ENCODE results near the gene TLR8. TPM values are rescaled to one million over a fixed set of nuclear protein-coding genes. Genes with fewer than 3 reads are reported as not detected.
"Not testable (repeated sequence)": the region's sequence is repeated elsewhere in the genome, so short reads cannot be mapped to it uniquely, and the experiment has no call there.

TLR8 gene
- total RNA-seq, 1 experiment from 2014 or later = not detected

GRCh38 chrX:12921886-12922598, 15.6 kb downstream of the TLR8 start:
- DNase-seq = no peak
- Histone ChIP-seq H3K4me3 (no peak overlapping the region), H3K9me3 (no peaks in the 10 kb centered on the region), H3K27me3 (no peaks in the 10 kb centered on the region), H3K36me3 (no peaks in the 10 kb centered on the region)

DNA sequence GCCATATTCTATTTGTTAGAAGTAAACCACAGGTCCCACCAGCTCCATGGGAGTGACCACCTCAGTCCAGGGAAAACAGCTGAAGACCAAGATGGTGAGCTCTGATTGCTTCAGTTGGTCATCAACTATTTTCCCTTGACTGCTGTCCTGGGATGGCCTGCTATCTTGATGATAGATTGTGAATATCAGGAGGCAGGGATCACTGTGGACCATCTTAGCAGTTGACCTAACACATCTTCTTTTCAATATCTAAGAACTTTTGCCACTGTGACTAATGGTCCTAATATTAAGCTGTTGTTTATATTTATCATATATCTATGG, 16.1 kb downstream of the TLR8 start:
- no peak overlapping the region for H3K4me3 ChIP-seq
- no peaks in the 10 kb centered on the region for H3K36me3 ChIP-seq
- no peaks in the 10 kb centered on the region for H3K27me3 ChIP-seq
- DNase-seq = no peak
- H3K9me3 ChIP-seq = no peaks in the 10 kb centered on the region

DNA sequence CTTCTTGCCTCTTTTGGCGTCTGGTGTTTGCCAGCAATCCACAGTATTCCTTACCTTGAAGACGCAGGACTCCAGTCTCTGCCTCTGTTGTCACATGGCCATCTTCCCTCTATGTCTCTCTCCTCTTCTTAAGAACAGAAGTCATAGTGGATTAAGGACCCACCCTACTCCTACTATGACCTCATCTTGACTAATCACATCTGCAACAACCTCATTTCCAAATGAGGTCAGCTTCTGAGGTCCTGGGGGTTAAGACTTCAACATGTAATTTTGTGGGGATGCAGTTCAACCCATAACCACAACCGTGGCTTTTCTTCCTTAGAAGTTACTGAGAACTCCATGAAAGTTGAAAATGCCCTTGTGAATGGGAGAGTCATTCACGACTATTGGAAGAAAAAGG, 23.3 kb downstream of the TLR8 start:
- Histone ChIP-seq H3K9me3 (no peaks in the 10 kb centered on the region), H3K4me3 (no peak overlapping the region), H3K36me3 (no peaks in the 10 kb centered on the region), H3K27me3 (no peaks in the 10 kb centered on the region)
- DNase-seq = no peak

DNA sequence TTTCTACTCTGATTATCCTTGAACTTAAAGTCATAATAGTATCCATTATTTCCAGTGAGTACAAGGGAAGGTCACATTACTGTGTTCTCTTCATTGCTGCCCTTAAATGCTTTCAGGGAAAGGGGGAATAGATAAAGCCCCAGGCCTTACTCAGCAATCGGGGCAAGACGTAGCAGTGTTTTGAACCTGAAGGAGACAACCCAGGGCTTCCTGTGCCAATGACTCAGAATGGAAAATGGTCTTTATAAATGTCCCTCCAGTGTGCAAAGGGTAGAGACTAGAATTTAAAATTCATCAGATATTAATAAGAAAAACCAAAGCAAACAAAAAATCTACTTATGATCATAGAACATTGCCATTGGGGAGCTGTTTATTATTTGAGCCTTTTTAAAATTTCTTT, 23.7 kb downstream of the TLR8 start:
- Histone ChIP-seq H3K4me3 (no peak overlapping the region), H3K36me3 (no peaks in the 10 kb centered on the region)

GRCh38 chrX:12932244-12932643, 25.8 kb downstream of the TLR8 start:
- peaks cover 2% of the 10 kb centered on the region; the same call in 1 of the 2 replicates for H3K9me3 ChIP-seq
- no peaks in the 10 kb centered on the region for H3K27me3 ChIP-seq
- no peaks in the 10 kb centered on the region for H3K36me3 ChIP-seq
- no peak for DNase-seq
- H3K4me3 ChIP-seq = no peak overlapping the region

More for the DNA sequence above, 23.7 kb downstream of the TLR8 start:
- Histone ChIP-seq H3K27me3 (no peaks in the 10 kb centered on the region), H3K9me3 (no peaks in the 10 kb centered on the region)
- DNase-seq = no peak

GRCh38 chrX:12934850-12935249, 28.4 kb downstream of the TLR8 start:
- Histone ChIP-seq H3K4me3 (no peak overlapping the region), H3K9me3 (peaks cover 2% of the 10 kb centered on the region; the same call in 1 of the 2 replicates), H3K36me3 (no peaks in the 10 kb centered on the region), H3K27me3 (no peaks in the 10 kb centered on the region)
- no peak for DNase-seq

GRCh38 chrX:12936947-12937346, 30.5 kb downstream of the TLR8 start:
- Histone ChIP-seq H3K4me3 (no peak overlapping the region), H3K36me3 (no peaks in the 10 kb centered on the region), H3K9me3 (peaks cover 2% of the 10 kb centered on the region; the same call in 1 of the 2 replicates), H3K27me3 (no peaks in the 10 kb centered on the region)
- no peak for DNase-seq

- not testable (repeated sequence) for H3K9me3 ChIP-seq, H3K4me3 ChIP-seq, H3K36me3 ChIP-seq, H3K27me3 ChIP-seq, DNase-seq
These were observed 34.1 kb downstream of the TLR8 start for GRCh38 chrX:12940471-12940870.

DNA sequence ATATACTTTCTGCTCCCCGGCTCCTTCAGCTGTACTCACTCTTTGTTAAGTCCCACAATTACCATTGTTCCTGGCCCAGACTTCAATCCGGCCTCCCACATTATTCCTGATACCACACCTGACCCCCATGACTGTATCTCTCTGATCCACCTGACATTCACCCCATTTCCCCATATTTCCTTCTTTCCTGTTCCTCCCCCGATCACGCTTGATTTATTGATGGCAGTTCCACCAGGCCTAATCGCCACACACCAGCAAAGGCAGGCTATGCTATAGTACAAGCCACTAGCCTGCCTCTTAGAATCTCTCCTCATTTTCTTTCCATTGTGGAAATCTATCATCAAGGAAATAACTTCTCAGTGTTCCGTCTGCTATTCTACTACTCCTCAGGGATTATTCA, 37.2 kb downstream of the TLR8 start:
- not testable (repeated sequence) for H3K36me3 ChIP-seq, H3K9me3 ChIP-seq, H3K27me3 ChIP-seq, DNase-seq, H3K4me3 ChIP-seq

DNA sequence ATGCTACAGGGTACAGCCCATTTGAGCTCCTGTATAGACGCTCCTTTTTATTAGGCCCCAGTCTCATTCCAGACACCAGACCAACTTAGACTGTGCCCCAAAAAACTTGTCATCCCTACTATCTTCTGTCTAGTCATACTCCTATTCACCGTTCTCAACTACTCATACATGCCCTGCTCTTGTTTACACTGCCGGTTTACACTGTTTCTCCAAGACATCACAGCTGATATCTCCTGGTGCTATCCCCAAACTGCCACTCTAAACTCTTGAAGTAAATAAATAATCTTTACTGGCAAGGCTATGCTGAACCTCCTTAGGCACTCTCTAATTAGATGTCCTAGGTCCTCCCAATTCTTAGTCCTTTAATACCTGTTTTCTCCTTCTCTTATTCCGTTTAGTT, 38.0 kb downstream of the TLR8 start:
- not testable (repeated sequence) for H3K36me3 ChIP-seq, DNase-seq, H3K4me3 ChIP-seq, H3K9me3 ChIP-seq, H3K27me3 ChIP-seq

DNA sequence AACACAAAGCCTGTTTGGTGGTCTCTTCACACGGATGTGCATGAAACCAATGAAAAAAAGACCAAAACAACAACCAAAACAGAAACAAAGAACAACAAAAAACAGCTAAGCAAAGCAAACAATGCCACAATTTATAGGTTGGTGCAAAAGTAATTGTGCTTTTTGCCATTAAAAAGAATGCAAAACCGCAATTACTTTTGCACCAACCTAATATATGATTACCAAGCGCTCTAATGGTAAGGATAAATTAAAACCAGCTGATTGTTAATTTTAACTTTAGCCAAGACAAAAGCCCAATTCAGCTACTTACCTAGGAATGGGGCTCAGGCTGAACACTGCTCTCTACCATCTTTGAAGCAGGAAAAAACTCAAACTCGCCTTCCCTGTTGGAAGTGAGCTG, 39.1 kb downstream of the TLR8 start:
- DNase-seq = no peak
- Histone ChIP-seq H3K36me3 (no peaks in the 10 kb centered on the region), H3K9me3 (no peaks in the 10 kb centered on the region), H3K27me3 (no peaks in the 10 kb centered on the region), H3K4me3 (no peak overlapping the region)

- Histone ChIP-seq H3K9me3 (no peaks in the 10 kb centered on the region), H3K27me3 (no peaks in the 10 kb centered on the region), H3K36me3 (no peaks in the 10 kb centered on the region), H3K4me3 (no peak overlapping the region)
- DNase-seq = no peak
These were observed 40.0 kb downstream of the TLR8 start for GRCh38 chrX:12946406-12946805.

DNA sequence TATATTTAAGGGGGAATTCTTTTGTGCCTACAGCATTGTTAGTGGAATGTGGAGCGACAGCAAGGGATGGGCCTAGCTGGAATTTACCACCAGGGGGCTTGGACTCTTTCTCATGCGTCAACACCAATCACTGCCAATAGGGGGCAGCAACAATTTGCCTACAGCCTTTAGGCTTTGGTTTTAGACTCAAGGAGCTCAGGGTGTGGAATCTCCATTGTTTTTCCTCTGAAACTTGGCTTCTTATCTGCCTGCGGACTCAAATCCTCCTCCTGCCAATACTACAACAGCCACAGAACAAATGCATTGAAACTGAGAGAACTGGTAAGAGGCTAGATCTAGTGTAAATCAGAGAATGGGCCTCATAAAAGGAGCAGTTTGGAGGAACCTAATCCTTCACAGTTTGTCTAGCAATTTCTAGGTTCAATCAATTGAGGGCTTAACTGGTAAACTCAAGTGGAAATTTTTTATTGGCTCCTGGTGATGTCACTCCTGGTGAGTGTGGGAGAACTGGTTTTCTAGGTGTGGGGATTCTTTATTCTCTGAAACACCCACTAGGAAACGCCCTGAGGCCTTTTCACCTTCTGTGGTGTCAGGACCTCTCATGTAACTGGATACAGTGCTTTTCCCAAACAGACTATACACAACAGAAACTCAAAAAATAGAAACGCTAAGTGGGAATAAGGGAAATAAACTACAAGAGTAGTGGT, 40.6 kb downstream of the TLR8 start:
- Histone ChIP-seq H3K36me3 (no peaks in the 10 kb centered on the region), H3K27me3 (no peaks in the 10 kb centered on the region), H3K4me3 (no peak overlapping the region), H3K9me3 (no peaks in the 10 kb centered on the region)
- DNase-seq = peak; percentile 64

- no peak for DNase-seq
- Histone ChIP-seq H3K9me3 (no peaks in the 10 kb centered on the region), H3K27me3 (no peaks in the 10 kb centered on the region), H3K4me3 (no peak overlapping the region), H3K36me3 (no peaks in the 10 kb centered on the region)
These were observed 41.3 kb downstream of the TLR8 start for GRCh38 chrX:12947545-12948235.

DNA sequence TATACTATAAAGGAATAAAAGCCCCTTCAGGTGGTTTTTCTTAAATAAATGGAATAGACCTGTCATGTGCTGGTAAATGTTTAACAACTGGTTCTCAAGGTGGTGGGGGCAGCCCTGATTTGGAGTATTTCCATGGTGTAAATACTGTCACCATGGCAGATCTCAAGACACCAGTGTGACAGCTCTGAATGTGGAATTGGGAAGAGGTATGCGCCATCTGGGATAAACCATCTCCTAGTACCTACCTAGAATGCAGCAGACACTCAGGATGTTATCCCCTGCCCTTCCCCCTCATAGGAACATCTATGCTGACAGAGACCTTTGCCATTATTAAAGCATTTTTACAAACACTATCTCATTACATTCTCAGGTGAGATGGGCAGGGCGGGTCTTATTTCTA, 42.1 kb downstream of the TLR8 start:
- no peaks in the 10 kb centered on the region for H3K36me3 ChIP-seq
- no peaks in the 10 kb centered on the region for H3K9me3 ChIP-seq
- no peak overlapping the region for H3K4me3 ChIP-seq
- DNase-seq = no peak
- H3K27me3 ChIP-seq = no peaks in the 10 kb centered on the region

- no peak overlapping the region for H3K4me3 ChIP-seq
- H3K27me3 ChIP-seq = no peaks in the 10 kb centered on the region
- H3K36me3 ChIP-seq = no peaks in the 10 kb centered on the region
- H3K9me3 ChIP-seq = no peaks in the 10 kb centered on the region
- DNase-seq = no peak
These were observed 42.9 kb downstream of the TLR8 start for GRCh38 chrX:12949205-12949926.
